Measurements from ENCODE around the gene NEDD8. TPM values are rescaled to one million over a fixed set of nuclear protein-coding genes. Genes with fewer than 3 reads are reported as not detected.

NEDD8 gene
- total RNA-seq, 1 donor from 2014 or later: 131 TPM

- Histone ChIP-seq H3K27me3 (ENCODE audit: control insufficient read depth, insufficient read depth, low read length) (no peaks in the 10 kb centered on the region), H3K36me3 (ENCODE audit: control insufficient read depth, insufficient read depth, low read length) (peaks cover 16% of the 10 kb centered on the region), H3K4me3 (ENCODE audit: low read depth, low read length) (no peak overlapping the region)
- TF ChIP-seq CTCF (IDR thresholded peaks at IDR 0.05; ENCODE audit: insufficient read depth, low read length, severe bottlenecking): no peak
- DNase-seq (ENCODE audit: low read depth): no peak
- FAIRE-seq: no peak
These were observed 54.9 kb downstream of the NEDD8 start for GRCh38 chr14:24177041-24177825.

- TF ChIP-seq CTCF (IDR thresholded peaks at IDR 0.05; ENCODE audit: insufficient read depth, low read length, severe bottlenecking): no peak
- no peak overlapping the region for H3K4me3 ChIP-seq (ENCODE audit: low read depth, low read length)
- DNase-seq (ENCODE audit: low read depth): no peak
- peaks cover 16% of the 10 kb centered on the region for H3K36me3 ChIP-seq (ENCODE audit: control insufficient read depth, insufficient read depth, low read length)
- FAIRE-seq: no peak
- no peaks in the 10 kb centered on the region for H3K27me3 ChIP-seq (ENCODE audit: control insufficient read depth, insufficient read depth, low read length)
These were observed 55.6 kb downstream of the NEDD8 start for GRCh38 chr14:24176599-24176998.

GRCh38 chr14:24172871-24173281 is 59.3 kb downstream of the NEDD8 start:
- DNase-seq (ENCODE audit: low read depth) (no peak), FAIRE-seq (no peak)
- H3K36me3 ChIP-seq (ENCODE audit: control insufficient read depth, insufficient read depth, low read length): peaks cover 2% of the 10 kb centered on the region
- TF ChIP-seq CTCF (IDR thresholded peaks at IDR 0.05; ENCODE audit: insufficient read depth, low read length, severe bottlenecking): no peak
- no peaks in the 10 kb centered on the region for H3K27me3 ChIP-seq (ENCODE audit: control insufficient read depth, insufficient read depth, low read length)
- H3K4me3 ChIP-seq (ENCODE audit: low read depth, low read length): no peak overlapping the region

GRCh38 chr14:24172261-24172860 is 59.8 kb downstream of the NEDD8 start:
- no peak for FAIRE-seq
- Histone ChIP-seq H3K4me3 (ENCODE audit: low read depth, low read length) (no peak overlapping the region), H3K27me3 (ENCODE audit: control insufficient read depth, insufficient read depth, low read length) (no peaks in the 10 kb centered on the region), H3K36me3 (ENCODE audit: control insufficient read depth, insufficient read depth, low read length) (peaks cover 4% of the 10 kb centered on the region)
- TF ChIP-seq CTCF (IDR thresholded peaks at IDR 0.05; ENCODE audit: insufficient read depth, low read length, severe bottlenecking): no peak
- no peak for DNase-seq (ENCODE audit: low read depth)

GRCh38 chr14:24171422-24172260 is 60.5 kb downstream of the NEDD8 start, which contains the start of gene REC8:
Gene REC8 (plus strand): TSS chr14:24172080. CDS start chr14:24172553, 473 bp downstream.
- DNase-seq (ENCODE audit: low read depth): peak; percentile 56
- TF ChIP-seq CTCF (IDR thresholded peaks at IDR 0.05; ENCODE audit: insufficient read depth, low read length, severe bottlenecking): no peak
- Histone ChIP-seq H3K36me3 (ENCODE audit: control insufficient read depth, insufficient read depth, low read length) (peaks cover 4% of the 10 kb centered on the region), H3K27me3 (ENCODE audit: control insufficient read depth, insufficient read depth, low read length) (no peaks in the 10 kb centered on the region), H3K4me3 (ENCODE audit: low read depth, low read length) (peak within 1 kb of the TSS; percentile 7)
- FAIRE-seq: no peak
